ENCODE data around the gene PDZK1IP1. TPM values are rescaled to one million over a fixed set of nuclear protein-coding genes. Genes with fewer than 3 reads are reported as not detected.
"Not testable (repeated sequence)": the region's sequence is repeated elsewhere in the genome, so short reads cannot be mapped to it uniquely, and the experiment has no call there.

PDZK1IP1 gene
- total and polyA plus RNA-seq, 2 of the 13 experiments (the other 11 are each of a cell fraction or from before 2014, with no cell fraction given), result 0.24 to 1.6 TPM

- TF ChIP-seq ZBTB26 (CRISPR knock-in tag; IDR thresholded peaks at IDR 0.05; ENCODE audit: borderline replicate concordance), result no peak
- TF ChIP-seq ZMAT5 (CRISPR knock-in tag; IDR thresholded peaks at IDR 0.05; ENCODE audit: borderline replicate concordance, low read depth), result no peak
- no peak for TF ChIP-seq JUND (CRISPR knock-in tag; IDR thresholded peaks at IDR 0.05)
These were observed 4.5 kb upstream of the PDZK1IP1 start (continued) for GRCh38 chr1:47194311-47194710.

GRCh38 chr1:47193496-47193895 lies 3.7 kb upstream of the PDZK1IP1 start:
- not testable (repeated sequence) for BruUV-seq (replicated peaks)
- WGBS (ENCODE audit: low lambda C conversion rate), result 88% methylated on average over 10 of the region's 10 CpGs

More at GRCh38 chr1:47193496-47193895, 3.7 kb upstream of the PDZK1IP1 start:
- POLR2A ChIA-PET, result interaction anchor here (1.4 to 8.3 kb wide), 6 partner anchors 12 to 121 kb away, joined by 3 to 168 read pairs (median 7); partner anchors contain the start of gene STIL
- CTCF ChIA-PET (ENCODE audit: low intra/inter-chr PET ratio, low total read pairs), result interaction anchor here (1.6 to 3.9 kb wide), 2 partner anchors 14 to 70 kb away, joined by 10 to 28 read pairs; no protein-coding TSS in a partner anchor
- Histone ChIP-seq H3K4me2 (ENCODE audit: low read depth, low read length) (peak overlapping the region; percentile 79), H3K4me1 (ENCODE audit: insufficient read depth, low read length) (peaks cover 66% of the 10 kb centered on the region), H3K4me3 (replicated peaks in 1 of 3; ENCODE audit: insufficient read depth in 1 of 3, low read depth in 2 of 3, low read length in 3 of 3) (0 out of 6 replicates have a peak overlapping the region, but pooled peaks of 1 of the 3 experiments have one; percentile 66)
- H4K20me1 ChIP-seq (ENCODE audit: insufficient read depth, low read length); H3K9me3 ChIP-seq (ENCODE audit: low read length); H3K9ac ChIP-seq (ENCODE audit: insufficient read depth, low read depth, low read length); H3K79me2 ChIP-seq (ENCODE audit: insufficient read depth, low read length); ATAC-seq; H3K27ac ChIP-seq (ENCODE audit: extremely low read length, insufficient read depth, low read length); FAIRE-seq; H3K27me3 ChIP-seq (ENCODE audit: control insufficient read depth in 1 of 2, insufficient read depth in 2 of 2, low read length in 2 of 2); H2AFZ ChIP-seq (ENCODE audit: low read length); H3K36me3 ChIP-seq (replicated peaks in 1 of 2; ENCODE audit: control insufficient read depth in 1 of 2, insufficient read depth in 2 of 2, low read length in 2 of 2); DNase-seq (ENCODE audit: low spot score): not testable (repeated sequence)
- intact Hi-C loops (cut with micrococcal nuclease; ENCODE audit: unreplicated experiment) (loop anchor here (1.0 to 5.0 kb wide), 2 partner anchors 70 to 229 kb away; no protein-coding TSS in a partner anchor), in situ Hi-C loops (cut with HindIII; ENCODE audit: extremely low pct_ligation_motif_present, low pct_unique_long_range_greater_than_20kb) (loop anchor here (5.0 to 25.0 kb wide), 2 partner anchors 69 to 519 kb away; no protein-coding TSS in a partner anchor)

Data from HepG2 (cell line).